ENCODE results near the gene ADAMTSL3. TPM values are rescaled to one million over a fixed set of nuclear protein-coding genes. Genes with fewer than 3 reads are reported as not detected.

The ADAMTSL3 gene
- total RNA-seq: 0.67 and 0.96 TPM in 2 replicates

GRCh38 chr15:83653639-83654378 lies at the start of gene ADAMTSL3:
Gene ADAMTSL3, plus strand, starts transcription at chr15:83654123. Its CDS starts 1,639 bp downstream, at chr15:83655762.
- no peak for TF ChIP-seq CTCF (IDR thresholded peaks at IDR 0.05; ENCODE audit: insufficient read depth, low read length, poor library complexity, severe bottlenecking)
- no peak for DNase-seq (ENCODE audit: low read depth)
- Histone ChIP-seq H3K4me3 (ENCODE audit: low read depth, low read length) (peak within 1 kb of the TSS; percentile 41), H3K27me3 (ENCODE audit: control insufficient read depth, insufficient read depth, low read length) (peaks cover 11% of the 10 kb centered on the region), H3K36me3 (ENCODE audit: control insufficient read depth, insufficient read depth, low read length) (no peaks in the 10 kb centered on the region)

DNA sequence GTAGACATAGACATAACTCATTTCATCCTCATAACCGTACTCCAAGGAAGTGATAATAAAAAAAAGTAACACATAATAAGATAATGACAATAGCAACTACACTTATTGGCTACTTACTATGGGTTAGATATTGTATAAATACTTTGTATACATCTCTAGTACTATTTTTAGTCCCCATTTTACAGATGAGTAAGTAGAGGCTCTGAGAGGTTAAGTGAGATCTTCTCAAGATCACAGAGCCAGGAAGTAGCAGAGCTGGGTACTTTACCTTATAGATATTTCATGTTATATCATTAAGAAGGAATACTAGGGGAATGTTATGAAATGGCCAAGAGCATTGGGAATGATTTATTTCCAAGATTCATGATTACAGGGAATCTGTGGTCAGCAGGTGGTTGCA lies 49.4 kb upstream of the ADAMTSL3 start:
- no peak overlapping the region for H3K4me3 ChIP-seq (ENCODE audit: low read depth, low read length)
- H3K36me3 ChIP-seq (ENCODE audit: control insufficient read depth, insufficient read depth, low read length): no peaks in the 10 kb centered on the region
- H3K27me3 ChIP-seq (ENCODE audit: control insufficient read depth, insufficient read depth, low read length): no peaks in the 10 kb centered on the region
- no peak for TF ChIP-seq CTCF (IDR thresholded peaks at IDR 0.05; ENCODE audit: insufficient read depth, low read length, poor library complexity, severe bottlenecking)
- no peak for DNase-seq (ENCODE audit: low read depth)

GRCh38 chr15:83605111-83605945 lies 48.6 kb upstream of the ADAMTSL3 start:
- no peak for DNase-seq (ENCODE audit: low read depth)
- no peak for TF ChIP-seq CTCF (IDR thresholded peaks at IDR 0.05; ENCODE audit: insufficient read depth, low read length, poor library complexity, severe bottlenecking)
- H3K4me3 ChIP-seq (ENCODE audit: low read depth, low read length): no peak overlapping the region
- no peaks in the 10 kb centered on the region for H3K36me3 ChIP-seq (ENCODE audit: control insufficient read depth, insufficient read depth, low read length)
- H3K27me3 ChIP-seq (ENCODE audit: control insufficient read depth, insufficient read depth, low read length): no peaks in the 10 kb centered on the region

DNA sequence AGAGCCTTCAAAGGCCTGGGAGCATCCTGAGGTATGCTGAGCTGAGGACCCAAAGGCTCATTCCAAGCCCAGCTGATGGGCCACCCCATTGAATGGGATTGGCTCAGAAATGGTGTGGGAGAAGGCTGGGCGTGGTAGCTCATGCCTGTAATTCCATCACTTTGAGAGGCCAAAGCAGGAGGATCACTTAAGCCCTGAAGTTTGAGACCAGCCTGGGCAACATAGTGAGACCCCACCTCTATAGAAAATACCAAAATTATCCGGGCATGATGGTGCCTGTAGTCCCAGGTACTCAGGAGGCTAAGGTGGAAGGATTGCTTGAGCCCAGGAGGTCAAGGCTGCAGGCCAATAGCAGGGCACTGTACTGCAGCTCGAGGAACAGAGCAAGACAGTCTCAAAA lies 43.8 kb upstream of the ADAMTSL3 start:
- TF ChIP-seq CTCF (IDR thresholded peaks at IDR 0.05; ENCODE audit: insufficient read depth, low read length, poor library complexity, severe bottlenecking): no peak
- no peak overlapping the region for H3K4me3 ChIP-seq (ENCODE audit: low read depth, low read length)
- H3K36me3 ChIP-seq (ENCODE audit: control insufficient read depth, insufficient read depth, low read length): no peaks in the 10 kb centered on the region
- no peak for DNase-seq (ENCODE audit: low read depth)
- no peaks in the 10 kb centered on the region for H3K27me3 ChIP-seq (ENCODE audit: control insufficient read depth, insufficient read depth, low read length)

GRCh38 chr15:83610901-83611685 lies 42.8 kb upstream of the ADAMTSL3 start:
- no peaks in the 10 kb centered on the region for H3K27me3 ChIP-seq (ENCODE audit: control insufficient read depth, insufficient read depth, low read length)

More at GRCh38 chr15:83610901-83611685, 42.8 kb upstream of the ADAMTSL3 start:
- no peaks in the 10 kb centered on the region for H3K36me3 ChIP-seq (ENCODE audit: control insufficient read depth, insufficient read depth, low read length)
- no peak for TF ChIP-seq CTCF (IDR thresholded peaks at IDR 0.05; ENCODE audit: insufficient read depth, low read length, poor library complexity, severe bottlenecking)
- no peak overlapping the region for H3K4me3 ChIP-seq (ENCODE audit: low read depth, low read length)
- DNase-seq (ENCODE audit: low read depth): no peak
